ENCODE results near the gene GRWD1.

DNA sequence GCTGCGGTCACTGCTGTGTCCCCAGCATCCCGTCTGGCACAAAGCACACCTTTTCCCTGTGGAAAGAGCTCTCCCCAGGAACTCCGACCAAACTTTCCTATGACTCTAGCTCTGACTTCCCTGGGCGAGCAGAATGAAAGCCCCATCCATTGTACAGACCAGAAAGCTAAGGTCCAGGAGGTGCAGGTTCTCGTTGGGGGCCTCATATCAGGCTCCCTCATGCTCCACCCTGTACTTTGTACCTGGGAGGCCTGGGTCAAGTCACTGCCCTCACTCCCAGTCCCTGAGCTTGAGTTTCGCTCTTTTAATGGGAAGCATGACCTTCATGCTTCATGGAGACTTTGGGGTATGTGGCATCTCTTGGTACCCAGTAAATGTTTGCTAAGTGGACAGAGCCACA is 41.8 kb downstream of the GRWD1 start:
- TF ChIP-seq, protein P1, sequence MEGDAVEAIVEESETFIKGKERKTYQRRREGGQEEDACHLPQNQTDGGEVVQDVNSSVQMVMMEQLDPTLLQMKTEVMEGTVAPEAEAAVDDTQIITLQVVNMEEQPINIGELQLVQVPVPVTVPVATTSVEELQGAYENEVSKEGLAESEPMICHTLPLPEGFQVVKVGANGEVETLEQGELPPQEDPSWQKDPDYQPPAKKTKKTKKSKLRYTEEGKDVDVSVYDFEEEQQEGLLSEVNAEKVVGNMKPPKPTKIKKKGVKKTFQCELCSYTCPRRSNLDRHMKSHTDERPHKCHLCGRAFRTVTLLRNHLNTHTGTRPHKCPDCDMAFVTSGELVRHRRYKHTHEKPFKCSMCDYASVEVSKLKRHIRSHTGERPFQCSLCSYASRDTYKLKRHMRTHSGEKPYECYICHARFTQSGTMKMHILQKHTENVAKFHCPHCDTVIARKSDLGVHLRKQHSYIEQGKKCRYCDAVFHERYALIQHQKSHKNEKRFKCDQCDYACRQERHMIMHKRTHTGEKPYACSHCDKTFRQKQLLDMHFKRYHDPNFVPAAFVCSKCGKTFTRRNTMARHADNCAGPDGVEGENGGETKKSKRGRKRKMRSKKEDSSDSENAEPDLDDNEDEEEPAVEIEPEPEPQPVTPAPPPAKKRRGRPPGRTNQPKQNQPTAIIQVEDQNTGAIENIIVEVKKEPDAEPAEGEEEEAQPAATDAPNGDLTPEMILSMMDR (IDR thresholded peaks at IDR 0.05 in 4 of 5, conservative IDR thresholded peaks at IDR 0.05 in 1 of 5) = no peak
- TF ChIP-seq POLR2A (IDR thresholded peaks at IDR 0.05) = no peak

All from gastrocnemius medialis (tissue), 4 donors.